ENCODE results near the gene TRAT1.

The TRAT1 gene

DNA sequence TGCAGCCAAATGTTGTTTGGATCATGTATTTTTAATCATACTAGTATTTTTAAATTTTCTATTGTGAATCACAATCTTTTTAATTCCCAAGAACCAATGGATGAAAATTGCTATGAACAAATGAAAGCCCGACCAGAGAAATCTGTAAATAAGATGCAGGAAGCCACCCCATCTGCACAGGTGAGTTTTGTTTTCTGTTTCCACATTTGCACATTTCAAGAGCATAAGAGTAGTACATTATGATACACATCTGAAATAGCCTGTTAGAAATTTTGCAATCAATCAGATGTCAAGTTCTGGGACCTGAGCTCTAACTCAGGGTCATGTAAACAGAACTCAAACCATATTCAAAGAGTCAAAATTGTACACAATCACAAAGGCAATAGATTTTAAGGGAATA, 26.5 kb downstream of the TRAT1 start:
- no peak for DNase-seq (ENCODE audit: low read depth in 2 of 3, low spot score in 2 of 3)

GRCh38 chr3:108861401-108861800, 38.8 kb downstream of the TRAT1 start:
- DNase-seq (ENCODE audit: low read depth in 2 of 3, low spot score in 2 of 3): no peak

DNA sequence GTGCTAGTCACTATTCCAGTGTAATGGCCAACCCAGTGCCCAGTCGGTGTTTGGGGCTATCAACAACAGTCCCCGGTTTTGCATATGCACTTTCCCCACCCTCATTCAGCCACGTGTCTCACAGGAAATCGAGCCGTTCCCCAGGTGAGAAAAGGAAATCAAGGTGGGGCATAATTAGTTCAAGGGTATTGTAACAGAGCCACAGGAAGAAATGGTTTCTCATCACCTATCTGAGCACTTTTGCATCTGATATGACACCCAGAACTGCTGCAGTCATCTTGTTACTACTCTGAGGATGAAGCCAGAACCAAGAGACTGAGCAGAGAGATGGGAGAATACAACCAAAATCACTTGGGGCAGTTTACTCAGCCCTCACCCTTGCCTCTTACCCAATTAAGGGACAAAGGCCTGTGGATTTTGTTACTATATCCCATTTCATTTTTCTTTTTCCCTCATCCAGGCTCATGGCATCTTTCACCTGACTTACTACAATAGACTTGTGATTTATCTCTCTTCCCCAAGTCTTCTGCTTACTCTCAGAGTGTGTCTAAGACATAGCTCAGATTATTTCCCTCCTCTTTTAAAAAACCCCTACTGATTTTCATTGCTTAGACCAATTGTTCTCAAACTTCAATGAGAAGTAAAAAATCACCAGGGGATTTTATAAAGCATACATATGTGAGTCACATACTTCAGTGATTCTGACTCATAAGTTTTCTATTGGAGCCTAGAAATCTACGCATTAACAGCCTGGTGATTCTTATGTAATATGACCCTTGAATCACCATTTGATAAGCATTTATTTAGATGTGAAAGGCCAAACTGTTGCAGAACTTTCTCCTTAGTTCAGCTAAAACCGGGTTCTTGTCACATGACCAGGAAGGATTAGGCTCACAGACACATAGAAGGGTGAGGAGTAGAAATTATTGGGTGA, 40.5 kb downstream of the TRAT1 start:
- DNase-seq (ENCODE audit: low read depth in 2 of 3, low spot score in 2 of 3): no peak

DNA sequence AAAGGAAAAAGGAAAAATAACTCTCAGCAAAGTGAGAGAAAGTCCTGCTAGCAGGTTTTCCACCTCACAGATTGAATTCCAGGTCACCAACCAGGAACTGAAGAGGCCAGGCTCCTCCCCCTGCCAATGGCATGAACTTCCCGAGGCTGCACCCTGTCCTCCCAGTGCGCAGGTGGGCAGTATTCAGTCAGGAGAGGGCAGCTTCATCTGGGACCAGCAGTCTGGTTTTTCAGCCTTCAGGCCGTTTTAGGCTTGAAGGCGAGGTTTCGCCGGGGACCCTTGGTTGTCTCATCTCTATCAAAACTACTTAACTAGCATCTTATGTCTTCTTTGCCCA, 41.2 kb downstream of the TRAT1 start:
- DNase-seq (ENCODE audit: low read depth in 2 of 3, low spot score in 2 of 3): no peak

- DNase-seq (ENCODE audit: low read depth in 2 of 3, low spot score in 2 of 3): no peak
Measured at GRCh38 chr3:108877901-108878300, 55.3 kb downstream of the TRAT1 start.

DNA sequence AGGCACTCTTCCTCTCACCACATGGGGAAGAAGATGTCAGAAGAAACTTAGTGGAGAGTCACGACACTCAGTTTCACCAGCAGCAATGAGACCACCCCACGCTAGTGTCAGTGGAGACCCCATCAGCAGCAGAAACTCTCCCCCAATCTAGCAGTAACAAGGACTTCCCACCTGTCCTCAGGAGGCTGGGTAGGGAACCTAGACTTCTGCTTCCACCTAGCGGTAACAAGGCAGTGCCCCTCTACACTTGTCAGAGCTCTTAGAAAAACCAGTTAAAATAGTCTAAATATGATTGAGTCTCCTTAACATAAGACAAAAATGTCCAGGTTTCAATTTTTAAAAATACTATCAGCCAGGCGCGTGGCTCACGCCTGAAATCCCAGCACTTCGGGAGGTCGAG, 57.3 kb downstream of the TRAT1 start:
- no peak for DNase-seq (ENCODE audit: low read depth in 2 of 3, low spot score in 2 of 3)

DNA sequence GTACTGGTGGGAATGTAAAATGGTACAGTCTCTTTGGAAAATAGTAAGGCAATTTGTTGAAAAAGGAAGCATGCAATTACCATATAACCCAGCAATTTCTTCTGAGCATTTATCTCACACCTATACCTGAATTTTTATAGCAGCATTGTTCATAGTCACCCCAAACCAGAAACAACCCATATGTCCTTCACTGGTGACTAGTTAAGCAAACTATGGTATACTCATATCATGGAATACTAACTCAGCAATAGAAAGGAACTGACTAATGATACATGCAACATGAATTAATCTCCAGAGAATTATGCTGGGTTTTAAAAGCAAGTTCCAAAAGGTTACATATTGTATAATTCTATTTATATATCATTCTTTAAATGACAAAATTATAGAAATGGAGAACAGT, 60.2 kb downstream of the TRAT1 start:
- no peak for DNase-seq (ENCODE audit: low read depth in 2 of 3, low spot score in 2 of 3)

- no peak for DNase-seq (ENCODE audit: low read depth in 2 of 3, low spot score in 2 of 3)
Measured at GRCh38 chr3:108883373-108883772, 60.8 kb downstream of the TRAT1 start.

DNA sequence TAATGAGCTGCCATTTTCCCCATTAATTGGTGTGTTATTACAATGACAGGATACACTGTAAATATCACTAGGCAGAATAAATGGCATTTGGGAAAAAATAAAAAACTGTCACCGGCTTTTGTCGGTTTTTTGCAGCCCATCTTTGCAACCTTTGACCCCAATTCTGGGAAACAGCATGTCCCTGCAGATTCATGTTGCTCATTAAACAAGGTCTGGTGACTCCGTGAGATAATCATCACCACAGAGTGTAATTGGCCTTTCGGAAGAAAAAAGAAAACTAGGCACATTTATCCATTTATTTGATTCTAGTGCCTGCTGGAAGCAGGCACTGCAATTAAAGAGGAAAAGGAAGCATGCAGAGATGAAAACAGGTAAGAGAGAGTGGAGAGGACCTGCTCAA, 64.5 kb downstream of the TRAT1 start:
- no peak for DNase-seq (ENCODE audit: low read depth in 2 of 3, low spot score in 2 of 3)

GRCh38 chr3:108887777-108888176, 65.2 kb downstream of the TRAT1 start:
- DNase-seq (ENCODE audit: low read depth in 2 of 3, low spot score in 2 of 3): no peak

GRCh38 chr3:108891833-108892232, 69.2 kb downstream of the TRAT1 start:
- no peak for DNase-seq (ENCODE audit: low read depth in 2 of 3, low spot score in 2 of 3)

DNA sequence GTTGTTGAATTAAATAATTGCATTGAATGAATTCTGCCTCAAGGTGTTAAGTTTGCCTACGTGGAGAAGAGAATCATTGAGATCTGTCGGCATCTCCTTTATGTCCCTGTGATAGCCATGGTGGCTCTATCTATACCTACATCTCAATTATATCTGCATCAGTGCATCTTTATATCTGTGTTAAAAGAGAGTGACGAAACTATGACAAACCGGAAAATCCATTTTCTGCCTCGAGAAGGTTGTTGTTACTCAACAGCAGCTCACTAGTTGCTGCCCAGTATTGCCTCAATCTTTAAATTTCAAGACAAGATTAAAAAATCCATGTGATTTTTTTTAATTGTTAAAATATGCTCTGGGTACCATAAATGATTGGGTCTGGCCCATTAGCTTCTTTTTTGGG, 72.4 kb downstream of the TRAT1 start:
- DNase-seq (ENCODE audit: low read depth in 2 of 3, low spot score in 2 of 3): no peak

GRCh38 chr3:108897883-108898282, 75.3 kb downstream of the TRAT1 start:
- DNase-seq (ENCODE audit: low read depth in 2 of 3, low spot score in 2 of 3): no peak

DNA sequence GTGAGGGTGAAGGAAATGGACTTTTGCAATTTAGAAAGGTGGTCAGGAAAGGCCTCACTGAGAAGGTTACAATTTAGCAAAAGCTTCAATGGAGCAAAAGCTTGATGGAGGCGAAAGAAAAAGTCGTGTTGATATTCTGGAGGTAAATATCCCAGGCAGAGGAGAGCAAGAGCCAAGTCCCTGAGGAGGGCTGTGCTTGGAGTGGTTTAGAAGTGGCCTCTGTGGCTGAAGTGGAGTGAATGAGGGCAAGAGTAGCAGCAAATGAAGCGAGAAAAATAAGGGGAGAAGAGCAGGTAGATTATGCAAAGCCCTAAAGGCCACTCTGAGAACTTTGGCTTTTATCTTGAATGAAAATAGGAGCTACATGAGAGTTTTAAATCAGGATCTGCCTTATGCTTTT, 76.9 kb downstream of the TRAT1 start:
- no peak for DNase-seq (ENCODE audit: low read depth in 2 of 3, low spot score in 2 of 3)
